Mesendoderm (in vitro differentiated cells): Measurements from ENCODE around the gene PRKCA.

Experiments
- DNase-seq: peaks from one replicate; pipeline ENCODE4 v3.0.0; 2013
- H2AK5ac ChIP-seq: 2 replicates; pipeline ENCODE4 v1.6.1; 2013; ENCODE audit warnings: low read length, inconsistent platforms
- H2BK120ac ChIP-seq: 2 replicates; pipeline ENCODE4 v1.6.1; 2013; ENCODE audit warnings: low read depth, mild to moderate bottlenecking, low read length, moderate library complexity, mixed read lengths
- H2BK15ac ChIP-seq: replicated peaks from 2 replicates; pipeline ENCODE4 v1.6.1; 2013; ENCODE audit warnings: low read depth, mild to moderate bottlenecking, moderate library complexity
- H2BK5ac ChIP-seq: 2 replicates; pipeline ENCODE4 v1.6.1; 2013; ENCODE audit warnings: low read length, inconsistent platforms
- H3K18ac ChIP-seq: 2 replicates; pipeline ENCODE4 v1.6.1; 2013; ENCODE audit warnings: mild to moderate bottlenecking, low read length, mixed read lengths
- H3K23ac ChIP-seq: one replicate; pipeline ENCODE4 v1.6.1; 2013; ENCODE audit warnings: low read length
- H3K27ac ChIP-seq: 2 replicates; pipeline ENCODE4 v1.5.1; 2013; ENCODE audit warnings: low read depth, mild to moderate bottlenecking, inconsistent platforms, low read length, moderate library complexity
- H3K27me3 ChIP-seq: 2 replicates; pipeline ENCODE4 v1.6.1; 2013; ENCODE audit warnings: low read length, control low read depth, mild to moderate bottlenecking, inconsistent platforms; ENCODE audit not compliant: insufficient read depth, poor library complexity
- H3K36me3 ChIP-seq: 2 replicates; pipeline ENCODE4 v1.6.1; 2013; ENCODE audit warnings: low read length, inconsistent platforms; ENCODE audit not compliant: control insufficient read depth, insufficient read depth
- H3K4ac ChIP-seq: one replicate; pipeline ENCODE4 v1.6.1; 2013; ENCODE audit warnings: low read depth, mild to moderate bottlenecking, low read length, moderate library complexity
- H3K4me1 ChIP-seq: 2 replicates; pipeline ENCODE4 v1.6.1; 2013; ENCODE audit warnings: low read depth, low read length, inconsistent platforms; ENCODE audit not compliant: control insufficient read depth
- H3K4me2 ChIP-seq: 2 replicates; pipeline ENCODE4 v1.6.1; 2013; ENCODE audit warnings: low read length
- H3K4me3 ChIP-seq: 2 replicates; pipeline ENCODE4 v1.5.1; 2013; ENCODE audit warnings: mild to moderate bottlenecking, low read length
- H3K56ac ChIP-seq: one replicate; pipeline ENCODE4 v1.6.1; 2013; ENCODE audit warnings: low read length
- H3K79me1 ChIP-seq: 2 replicates; pipeline ENCODE4 v1.6.1; 2013; ENCODE audit warnings: low read length, inconsistent platforms
- H3K79me2 ChIP-seq: 2 replicates; pipeline ENCODE4 v1.6.1; 2013; ENCODE audit warnings: mild to moderate bottlenecking, low read length; ENCODE audit not compliant: control insufficient read depth, insufficient read depth
- H3K9ac ChIP-seq: 2 replicates; pipeline ENCODE4 v1.6.1; 2013; ENCODE audit warnings: low read length, inconsistent platforms
- H4K5ac ChIP-seq: one replicate; pipeline ENCODE4 v1.6.1; 2013; ENCODE audit warnings: low read length
- H4K8ac ChIP-seq: one replicate; pipeline ENCODE4 v1.6.1; 2013; ENCODE audit warnings: low read depth, mild to moderate bottlenecking, control low read depth, low read length, moderate library complexity
- WGBS: extraction: QIAGEN DNeasy Blood & Tissue Kit; methylation state at CpG from one replicate; pipeline ENCODE4 v1.1.7; 2013; ENCODE audit warnings: low lambda C conversion rate, missing lambda C conversion rate; ENCODE audit not compliant: insufficient coverage; ENCODE audit errors: extremely low coverage; 5-methylcytosine and 5-hydroxymethylcytosine counted together

The PRKCA gene

GRCh38 chr17:66407864-66408263 lies 105.5 kb downstream of the PRKCA start:
- no peak for DNase-seq
- H3K27ac ChIP-seq: no peak overlapping the region
- H3K23ac ChIP-seq: no peak overlapping the region
- 100% methylated on average over 3 of the region's 4 CpGs for WGBS
- no peaks in the 10 kb centered on the region for H3K36me3 ChIP-seq
- no peak overlapping the region for H4K5ac ChIP-seq
- no peak overlapping the region for H3K56ac ChIP-seq
- no peak overlapping the region for H2BK120ac ChIP-seq
- H2BK5ac ChIP-seq: no peak overlapping the region
- no peak overlapping the region for H3K4ac ChIP-seq
- H4K8ac ChIP-seq: no peak overlapping the region
- H3K18ac ChIP-seq: no peak overlapping the region
- H3K4me1 ChIP-seq: no peaks in the 10 kb centered on the region
- no peaks in the 10 kb centered on the region for H3K79me2 ChIP-seq
- H3K27me3 ChIP-seq: no peaks in the 10 kb centered on the region
- H3K79me1 ChIP-seq: no peaks in the 10 kb centered on the region
- no peak overlapping the region for H2BK15ac ChIP-seq
- H3K4me2 ChIP-seq: no peak overlapping the region
- no peak overlapping the region for H3K9ac ChIP-seq
- no peak overlapping the region for H2AK5ac ChIP-seq
- no peak overlapping the region for H3K4me3 ChIP-seq

DNA sequence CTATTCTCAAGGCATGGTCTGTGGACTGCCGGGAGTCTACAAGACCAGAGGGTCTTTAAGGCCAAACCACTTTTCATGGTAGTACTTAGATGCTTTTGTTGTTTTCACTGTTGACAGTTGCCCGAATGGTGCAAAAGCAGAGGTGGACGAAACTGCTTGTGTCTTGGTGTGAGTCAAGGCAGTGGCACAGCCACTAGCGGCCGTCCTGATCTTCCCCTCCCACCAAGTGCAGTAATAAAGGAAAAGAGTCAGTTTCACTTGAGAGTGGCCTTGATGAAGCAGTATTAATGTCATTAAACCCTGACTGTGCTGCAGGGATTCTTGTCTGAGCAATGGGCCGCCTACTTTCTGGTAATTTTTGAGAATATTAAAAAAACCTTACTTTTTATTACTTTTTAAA lies 109.1 kb downstream of the PRKCA start:
- WGBS: no CpG with 5 or more reads among the region's 6 CpGs
- H3K79me1 ChIP-seq: no peaks in the 10 kb centered on the region
- H4K8ac ChIP-seq: no peak overlapping the region
- no peak overlapping the region for H3K4ac ChIP-seq
- H3K79me2 ChIP-seq: no peaks in the 10 kb centered on the region
- no peak overlapping the region for H2BK5ac ChIP-seq
- H3K4me1 ChIP-seq: no peaks in the 10 kb centered on the region
- no peak overlapping the region for H3K18ac ChIP-seq
- no peak overlapping the region for H3K4me2 ChIP-seq
- no peak overlapping the region for H2BK120ac ChIP-seq
- no peak overlapping the region for H4K5ac ChIP-seq
- no peak overlapping the region for H2AK5ac ChIP-seq
- no peaks in the 10 kb centered on the region for H3K27me3 ChIP-seq
- H3K56ac ChIP-seq: no peak overlapping the region
- no peak overlapping the region for H2BK15ac ChIP-seq
- no peak overlapping the region for H3K9ac ChIP-seq
- no peaks in the 10 kb centered on the region for H3K36me3 ChIP-seq
- no peak overlapping the region for H3K27ac ChIP-seq
- H3K4me3 ChIP-seq: no peak overlapping the region
- DNase-seq: no peak
- H3K23ac ChIP-seq: no peak overlapping the region

DNA sequence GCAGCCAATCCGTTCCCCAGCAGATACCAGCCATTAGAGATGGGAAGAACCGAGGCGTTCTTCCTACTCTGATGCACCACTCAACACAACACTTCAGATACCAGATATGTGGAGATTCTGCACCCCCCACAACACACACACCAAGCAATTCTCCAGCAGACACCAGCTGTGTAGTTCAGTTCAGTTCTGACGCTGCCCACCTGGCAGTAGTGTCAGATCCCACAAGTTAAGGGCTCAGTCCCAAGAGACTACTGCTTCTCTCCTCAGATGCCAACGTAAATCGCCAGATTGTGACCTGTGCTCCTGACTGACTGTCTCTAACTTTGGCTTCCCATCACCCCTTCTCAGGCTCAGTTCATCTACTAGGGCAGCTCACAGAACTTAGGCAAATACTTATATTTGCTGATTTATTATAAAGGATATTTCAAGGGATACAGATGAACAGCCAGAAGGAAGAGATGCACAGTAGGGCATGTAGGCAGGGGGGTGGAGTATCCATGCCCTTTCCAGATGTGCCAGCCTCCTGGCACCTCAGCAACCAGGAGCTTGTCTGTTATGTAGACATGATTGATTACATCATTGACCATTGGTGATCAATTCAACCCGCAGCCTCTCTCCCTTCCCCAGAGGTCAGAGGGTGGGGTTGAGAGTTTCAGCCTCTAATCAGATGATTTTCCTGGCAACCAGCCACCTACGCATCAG lies 110.6 kb downstream of the PRKCA start:
- H4K5ac ChIP-seq: no peak overlapping the region
- H4K8ac ChIP-seq: no peak overlapping the region
- WGBS: no CpG with 5 or more reads among the region's 8 CpGs
- H3K4me2 ChIP-seq: no peak overlapping the region
- no peaks in the 10 kb centered on the region for H3K36me3 ChIP-seq
- H3K79me2 ChIP-seq: no peaks in the 10 kb centered on the region
- H3K27me3 ChIP-seq: no peaks in the 10 kb centered on the region
- no peak overlapping the region for H3K23ac ChIP-seq
- H2BK120ac ChIP-seq: no peak overlapping the region
- H3K79me1 ChIP-seq: no peaks in the 10 kb centered on the region
- H2AK5ac ChIP-seq: no peak overlapping the region
- DNase-seq: no peak
- H3K56ac ChIP-seq: no peak overlapping the region
- no peak overlapping the region for H3K27ac ChIP-seq
- no peak overlapping the region for H3K4me3 ChIP-seq
- H3K4ac ChIP-seq: no peak overlapping the region
- no peaks in the 10 kb centered on the region for H3K4me1 ChIP-seq
- no peak overlapping the region for H3K9ac ChIP-seq
- H2BK15ac ChIP-seq: no peak overlapping the region
- no peak overlapping the region for H2BK5ac ChIP-seq
- H3K18ac ChIP-seq: no peak overlapping the region

DNA sequence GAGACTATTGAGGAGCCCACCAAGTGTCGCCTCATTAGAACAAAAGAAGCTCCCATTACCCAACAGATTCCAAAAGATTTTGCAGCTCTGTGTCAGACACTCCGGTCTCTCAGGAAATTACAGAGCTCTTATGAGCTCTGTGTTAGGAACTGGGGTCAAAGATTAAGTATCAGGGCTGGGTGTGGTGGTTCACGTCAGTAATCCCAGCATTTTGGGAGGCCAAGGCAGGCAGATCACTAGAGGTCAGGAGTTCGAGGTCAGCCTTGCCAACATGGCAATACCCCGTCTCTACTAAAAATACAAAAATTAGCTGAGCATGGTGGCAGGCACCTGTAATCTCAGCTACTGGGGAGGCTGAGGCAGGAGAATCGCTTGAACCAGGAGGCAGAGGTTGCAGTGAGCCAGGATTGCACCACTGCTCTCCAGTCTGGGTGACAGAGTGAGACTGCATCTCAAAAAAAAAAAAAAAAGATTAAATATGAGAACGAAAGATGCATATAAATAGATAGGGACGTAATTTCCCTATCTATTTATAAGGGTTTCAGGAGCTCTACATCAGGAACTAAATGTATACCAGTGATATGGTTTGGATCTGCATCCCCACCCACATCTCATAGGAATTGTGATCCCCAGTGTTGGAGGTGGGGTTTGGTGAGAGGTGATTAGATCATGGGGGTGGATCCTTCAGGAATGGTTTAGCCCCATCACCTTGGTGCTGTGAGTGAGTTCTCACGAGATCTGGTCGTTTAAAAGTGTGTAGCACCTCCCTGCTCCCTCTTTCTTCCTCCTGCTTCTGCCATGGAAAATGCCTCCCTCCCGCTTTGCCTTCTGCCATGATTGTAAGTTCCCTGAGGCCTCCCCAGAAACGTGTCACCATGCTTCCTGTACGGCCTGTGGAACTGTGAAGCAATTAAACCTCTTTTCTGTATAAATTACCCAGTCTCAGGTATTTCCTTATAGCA lies 111.4 kb downstream of the PRKCA start:
- H2BK5ac ChIP-seq: no peak overlapping the region
- H3K79me1 ChIP-seq: no peaks in the 10 kb centered on the region
- H3K4me2 ChIP-seq: no peak overlapping the region
- H3K4ac ChIP-seq: no peak overlapping the region
- DNase-seq: no peak
- no peak overlapping the region for H3K18ac ChIP-seq
- no peak overlapping the region for H2AK5ac ChIP-seq
- no peak overlapping the region for H3K27ac ChIP-seq
- H3K23ac ChIP-seq: no peak overlapping the region
- H3K79me2 ChIP-seq: no peaks in the 10 kb centered on the region
- H3K9ac ChIP-seq: no peak overlapping the region
- H2BK120ac ChIP-seq: no peak overlapping the region
- no peak overlapping the region for H3K4me3 ChIP-seq
- no CpG with 5 or more reads among the region's 13 CpGs for WGBS
- no peaks in the 10 kb centered on the region for H3K36me3 ChIP-seq
- no peaks in the 10 kb centered on the region for H3K4me1 ChIP-seq
- no peak overlapping the region for H2BK15ac ChIP-seq
- no peak overlapping the region for H4K8ac ChIP-seq
- no peak overlapping the region for H3K56ac ChIP-seq
- no peak overlapping the region for H4K5ac ChIP-seq
- H3K27me3 ChIP-seq: no peaks in the 10 kb centered on the region

- Histone ChIP-seq H3K27ac (no peak overlapping the region), H3K18ac (no peak overlapping the region), H2BK15ac (no peak overlapping the region), H3K79me1 (no peaks in the 10 kb centered on the region), H3K23ac (no peak overlapping the region), H2AK5ac (no peak overlapping the region), H3K4me3 (no peak overlapping the region), H2BK120ac (no peak overlapping the region), H3K4ac (no peak overlapping the region), H3K79me2 (no peaks in the 10 kb centered on the region), H3K56ac (no peak overlapping the region), H4K8ac (no peak overlapping the region), H3K36me3 (no peaks in the 10 kb centered on the region), H4K5ac (no peak overlapping the region), H3K4me2 (no peak overlapping the region), H2BK5ac (no peak overlapping the region), H3K27me3 (no peaks in the 10 kb centered on the region), H3K4me1 (no peaks in the 10 kb centered on the region), H3K9ac (no peak overlapping the region)
- no CpG with 5 or more reads among the region's 4 CpGs for WGBS
- DNase-seq: no peak
These were observed 112.3 kb downstream of the PRKCA start for GRCh38 chr17:66414561-66415175.
